ENCODE data around the gene TIGD4. TPM values are rescaled to one million over a fixed set of nuclear protein-coding genes. Genes with fewer than 3 reads are reported as not detected.

TIGD4 gene
- total RNA-seq: under 1 TPM in 3 of 4 donors, not detected in 1; 0.19 to 0.38 (median 0.22) TPM

GRCh38 chr4:152779513-152780266 is at the start of gene TIGD4, which contains the start of gene ARFIP1:
TSS of gene TIGD4 (minus strand) at chr4:152779730. CDS start at chr4:152771004, 8,726 bp downstream.
TSS of gene ARFIP1 (plus strand) at chr4:152779954. CDS start at chr4:152829634, 49,680 bp downstream.
- TF ChIP-seq CTCF (IDR thresholded peaks at IDR 0.05) (no peak), POLR2A (IDR thresholded peaks at IDR 0.05) (peak in 3 of 4 donors; percentile 28 to 47 (median 39))
- H3K4me3 ChIP-seq: peak within 1 kb of the TSS; percentile 67 to 89 (median 76)
- no peaks in the 10 kb centered on the region for H3K9me3 ChIP-seq
- H3K4me1 ChIP-seq: peaks cover 4 to 49% (median 11%) of the 10 kb centered on the region in 3 donors
- H3K27me3 ChIP-seq: no peaks in the 10 kb centered on the region
- 0% methylated on average over 5 to 29 of the region's 55 CpGs for WGBS, 2 donors
- peaks cover 0 to 5% (median 0%) of the 10 kb centered on the region in 3 donors for H3K36me3 ChIP-seq
- peak within 1 kb of the TSS; percentile 88 to 98 (median 94) for H3K27ac ChIP-seq
- intact Hi-C loops (cut with DNase I): no loop called here
- DNase-seq: peak; percentile 82

- Histone ChIP-seq H3K4me3 (no peak overlapping the region), H3K27ac (no peak overlapping the region), H3K9me3 (no peaks in the 10 kb centered on the region), H3K4me1 (no peaks in the 10 kb centered on the region), H3K27me3 (no peaks in the 10 kb centered on the region), H3K36me3 (peaks cover 0 to 23% (median 0%) of the 10 kb centered on the region in 3 donors)
- WGBS, 2 donors: 92 to 100% methylated on average over 1 of the region's 1 CpG
- DNase-seq: no peak
- no peak for TF ChIP-seq POLR2A (IDR thresholded peaks at IDR 0.05)
- TF ChIP-seq CTCF (IDR thresholded peaks at IDR 0.05): no peak
- intact Hi-C loops (cut with DNase I): no loop called here
Observed at GRCh38 chr4:152828122-152828521, 48.6 kb upstream of the TIGD4 start.

GRCh38 chr4:152825336-152825735 is 45.8 kb upstream of the TIGD4 start:
- Histone ChIP-seq H3K36me3 (peaks cover 0 to 10% (median 0%) of the 10 kb centered on the region in 3 donors), H3K27ac (no peak overlapping the region), H3K27me3 (no peaks in the 10 kb centered on the region), H3K4me3 (no peak overlapping the region), H3K4me1 (no peaks in the 10 kb centered on the region), H3K9me3 (no peaks in the 10 kb centered on the region)
- TF ChIP-seq CTCF (IDR thresholded peaks at IDR 0.05) (no peak), POLR2A (IDR thresholded peaks at IDR 0.05) (no peak)
- DNase-seq: no peak
- intact Hi-C loops (cut with DNase I): no loop called here

GRCh38 chr4:152824561-152824960 is 45.0 kb upstream of the TIGD4 start:
- Histone ChIP-seq H3K9me3 (no peaks in the 10 kb centered on the region), H3K27ac (no peak overlapping the region), H3K4me1 (no peaks in the 10 kb centered on the region), H3K4me3 (no peak overlapping the region), H3K36me3 (peaks cover 0 to 17% (median 0%) of the 10 kb centered on the region in 3 donors), H3K27me3 (no peaks in the 10 kb centered on the region)
- WGBS, 2 donors: 100% methylated on average over 2 of the region's 2 CpGs
- TF ChIP-seq CTCF (IDR thresholded peaks at IDR 0.05) (no peak), POLR2A (IDR thresholded peaks at IDR 0.05) (no peak)
- intact Hi-C loops (cut with DNase I): no loop called here
- DNase-seq: no peak

- Histone ChIP-seq H3K4me3 (no peak overlapping the region), H3K27me3 (no peaks in the 10 kb centered on the region), H3K36me3 (peaks cover 0 to 26% (median 0%) of the 10 kb centered on the region in 3 donors), H3K9me3 (no peaks in the 10 kb centered on the region), H3K27ac (no peak overlapping the region), H3K4me1 (peaks cover 0 to 3% (median 0%) of the 10 kb centered on the region in 3 donors)
- TF ChIP-seq CTCF (IDR thresholded peaks at IDR 0.05): no peak
- TF ChIP-seq POLR2A (IDR thresholded peaks at IDR 0.05): no peak
- DNase-seq: no peak
- WGBS, 2 donors: 81 to 100% methylated on average over 1 of the region's 1 CpG
- intact Hi-C loops (cut with DNase I): no loop called here
Observed at GRCh38 chr4:152822323-152822722, 42.8 kb upstream of the TIGD4 start.
